ENCODE results near the gene EXTL2. TPM values are rescaled to one million over a fixed set of nuclear protein-coding genes. Genes with fewer than 3 reads are reported as not detected.
"Not testable (repeated sequence)": the region's sequence is repeated elsewhere in the genome, so short reads cannot be mapped to it uniquely, and the experiment has no call there.

The EXTL2 gene
- total RNA-seq, 1 experiment from 2014 or later = 37.5 TPM

GRCh38 chr1:100903777-100904176, 9.1 kb upstream of the EXTL2 start:
- DNase-seq (ENCODE audit: low read depth) = no peak

- DNase-seq (ENCODE audit: low read depth) = no peak
Observed at GRCh38 chr1:100902365-100902764, 7.7 kb upstream of the EXTL2 start.

- peak; percentile 55 for DNase-seq (ENCODE audit: low read depth)
Observed at GRCh38 chr1:100896481-100896982, 1.9 kb upstream of the EXTL2 start.

GRCh38 chr1:100895540-100896480, 1.2 kb upstream of the EXTL2 start, which contains the start of gene SLC30A7:
SLC30A7 (plus strand) TSS chr1:100896090; CDS start chr1:100896263, 173 bp downstream.
- DNase-seq (ENCODE audit: low read depth) = peak; percentile 88

DNA sequence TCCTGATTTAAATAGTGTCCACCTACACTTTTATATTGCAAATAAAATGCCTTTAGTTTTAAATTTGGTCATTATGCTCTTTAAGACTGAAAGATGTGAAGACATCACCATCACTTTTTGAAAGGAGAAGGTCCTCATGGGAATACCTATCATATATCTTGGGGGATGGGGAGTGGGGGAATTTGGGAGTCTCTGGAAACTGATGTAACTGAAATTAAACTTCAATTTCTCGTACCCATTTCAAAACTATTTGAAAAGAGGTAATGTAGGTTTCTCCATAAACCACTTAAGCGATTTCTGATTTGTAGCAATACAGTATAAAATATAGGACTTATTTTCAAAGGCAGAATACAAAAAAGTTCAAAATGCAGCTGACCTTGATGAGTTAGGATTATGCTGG, 924 bp downstream of the EXTL2 start:
- DNase-seq (ENCODE audit: low read depth) = no peak

GRCh38 chr1:100892554-100892953, 2.1 kb downstream of the EXTL2 start:
- DNase-seq (ENCODE audit: low read depth) = no peak

DNA sequence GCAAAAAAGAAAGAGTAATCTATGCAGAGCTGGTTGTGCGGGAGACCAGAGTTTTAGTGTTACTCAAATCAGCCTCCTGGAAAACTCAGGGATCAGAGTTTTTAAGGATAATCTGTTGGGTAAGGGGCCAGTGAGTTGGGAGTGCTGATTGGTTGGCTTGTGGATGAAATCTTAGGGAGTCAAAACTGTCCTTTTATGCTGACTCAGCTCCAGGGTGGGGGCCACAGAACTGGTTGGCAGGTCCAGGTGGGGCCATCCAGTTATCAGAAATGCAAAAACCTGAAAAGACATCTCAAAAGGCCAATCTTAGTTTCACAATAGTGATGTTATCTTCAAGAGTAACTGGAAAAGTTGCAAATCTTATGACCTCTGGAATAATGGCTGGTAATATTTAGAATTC, 3.3 kb downstream of the EXTL2 start:
- no peak for DNase-seq (ENCODE audit: low read depth)

- DNase-seq (ENCODE audit: low read depth) = not testable (repeated sequence)
Observed at GRCh38 chr1:100889869-100890482, 4.7 kb downstream of the EXTL2 start.

DNA sequence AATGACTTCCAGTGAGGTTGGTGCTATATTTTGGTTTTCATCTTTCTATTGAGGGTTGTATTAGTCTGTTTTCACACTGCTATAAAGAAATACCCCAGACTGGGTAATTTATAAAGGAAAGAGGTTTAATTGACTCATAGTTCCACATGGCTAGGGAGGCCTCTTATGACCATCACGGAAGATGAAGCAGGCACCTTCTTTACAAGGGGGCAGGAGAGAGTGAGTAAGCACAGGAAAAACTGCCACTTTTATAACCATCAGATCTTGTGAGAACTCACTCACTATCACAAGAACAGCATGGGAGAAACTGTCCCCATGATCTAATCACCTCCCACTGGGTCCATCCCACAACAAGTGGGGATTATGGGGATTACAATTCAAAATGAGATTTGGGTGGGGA, 5.6 kb downstream of the EXTL2 start:
- not testable (repeated sequence) for DNase-seq (ENCODE audit: low read depth)

DNA sequence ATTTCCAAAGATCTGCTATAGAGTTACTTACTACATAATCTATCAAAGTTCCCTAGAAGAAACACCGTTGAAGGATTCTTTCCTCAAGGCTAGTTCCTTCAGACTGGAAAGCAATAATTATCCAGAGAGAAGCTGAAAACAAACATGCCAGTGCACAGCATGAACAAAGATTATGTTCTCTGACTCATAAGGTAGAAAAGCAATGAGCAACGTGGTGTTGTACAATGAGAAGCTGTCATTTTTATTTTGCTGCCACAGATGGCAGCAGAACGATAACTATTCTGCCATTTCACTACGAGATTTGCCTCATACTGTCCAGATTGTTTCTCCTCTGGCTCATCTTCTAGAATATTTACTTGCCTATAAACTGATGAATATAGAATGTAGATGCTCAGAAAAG, 10.7 kb downstream of the EXTL2 start:
- peak; percentile 77 for DNase-seq (ENCODE audit: low read depth)

GRCh38 chr1:100882698-100883097, 11.9 kb downstream of the EXTL2 start:
- no peak for DNase-seq (ENCODE audit: low read depth)

- DNase-seq (ENCODE audit: low read depth) = no peak
Observed at GRCh38 chr1:100881687-100882086, 13.0 kb downstream of the EXTL2 start.

GRCh38 chr1:100879422-100879821, 15.2 kb downstream of the EXTL2 start:
- peak; percentile 37 for DNase-seq (ENCODE audit: low read depth)

GRCh38 chr1:100876291-100876690, 18.4 kb downstream of the EXTL2 start:
- no peak for DNase-seq (ENCODE audit: low read depth)

- DNase-seq (ENCODE audit: low read depth) = no peak
Observed at GRCh38 chr1:100875228-100875627, 19.4 kb downstream of the EXTL2 start.

GRCh38 chr1:100874433-100874832, 20.2 kb downstream of the EXTL2 start:
- DNase-seq (ENCODE audit: low read depth) = no peak

GRCh38 chr1:100869996-100870395, 24.6 kb downstream of the EXTL2 start:
- DNase-seq (ENCODE audit: low read depth) = no peak

- peak; percentile 65 for DNase-seq (ENCODE audit: low read depth)
Observed at GRCh38 chr1:100868364-100868995, 26.2 kb downstream of the EXTL2 start.

DNA sequence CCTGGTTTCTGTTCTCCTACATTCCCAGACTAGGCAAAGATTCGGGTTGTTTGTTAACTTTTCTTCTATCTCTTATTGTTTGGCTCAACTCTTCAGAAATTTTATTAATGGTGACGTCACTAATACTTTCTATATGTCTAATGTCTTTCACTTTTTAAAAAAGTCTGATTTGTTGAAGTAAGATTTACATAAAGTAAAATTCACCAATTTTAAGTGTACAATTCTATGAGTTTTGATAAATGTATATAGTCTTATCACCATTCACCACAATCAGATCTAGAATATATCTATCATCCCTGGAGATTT, 27.8 kb downstream of the EXTL2 start:
- DNase-seq (ENCODE audit: low read depth) = no peak

DNA sequence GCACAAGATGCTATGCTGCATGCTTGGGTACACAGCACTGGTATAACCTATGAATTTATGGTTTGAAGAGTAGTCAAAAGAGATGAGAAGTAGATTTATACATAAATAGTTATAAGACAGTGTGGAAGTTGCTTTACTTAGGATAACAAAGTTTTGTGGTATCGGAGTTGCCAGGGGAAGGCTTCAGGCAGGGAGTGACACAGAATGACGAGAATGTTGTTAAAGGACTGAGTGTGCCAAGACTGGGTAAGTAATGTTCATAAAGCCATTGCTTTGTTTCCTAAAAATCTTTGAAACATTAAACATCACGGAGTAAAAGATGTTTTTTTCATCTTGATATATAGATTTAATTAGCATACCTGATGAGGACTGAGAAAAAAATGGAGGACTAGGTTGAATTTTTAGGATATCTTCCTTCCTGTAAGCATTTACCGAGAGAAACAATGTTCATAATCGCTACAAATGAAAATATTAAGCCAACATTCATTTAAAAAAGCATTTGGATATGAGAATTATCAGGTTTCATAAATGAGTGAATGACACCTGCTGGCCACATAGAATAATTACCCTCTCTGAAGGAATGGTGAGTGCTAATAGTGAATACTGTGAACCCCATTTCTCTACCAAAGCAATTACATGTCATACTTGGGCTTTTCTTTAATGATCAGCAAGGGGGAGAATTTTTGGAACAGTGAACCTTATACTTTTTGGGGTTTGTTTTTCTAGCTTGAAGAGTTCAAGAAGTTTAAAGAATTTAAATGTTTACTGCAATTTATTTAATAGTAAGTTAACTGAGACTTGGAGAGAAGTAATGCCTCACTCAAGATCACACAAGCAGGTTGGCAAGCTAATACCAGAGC, 28.4 kb downstream of the EXTL2 start:
- DNase-seq (ENCODE audit: low read depth) = peak; percentile 78

DNA sequence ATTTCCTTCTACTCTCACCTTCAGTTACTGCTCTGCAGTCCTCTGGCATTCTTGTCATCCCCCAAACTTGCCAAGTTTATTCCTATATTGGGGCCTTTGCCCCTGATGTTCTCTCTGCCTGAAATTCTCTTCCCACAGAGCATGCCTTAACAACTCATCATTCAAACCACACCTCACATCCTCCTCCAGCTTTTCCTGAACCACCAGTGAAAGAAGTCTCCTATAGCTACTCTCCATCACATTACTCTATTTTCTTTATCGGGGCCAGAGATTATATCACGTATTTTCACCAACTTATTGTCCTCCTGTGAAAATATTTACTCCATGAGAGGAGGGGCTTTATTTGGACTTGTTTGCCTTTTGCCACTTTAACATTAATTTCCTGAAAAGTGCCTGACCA, 32.1 kb downstream of the EXTL2 start:
- DNase-seq (ENCODE audit: low read depth) = peak; percentile 74
